GM12872 (cell line): Measurements from ENCODE around the gene CTIF.

Experiments
- TF ChIP-seq, protein P1 (sequence below): IDR thresholded peaks from 3 replicates; pipeline ENCODE4 v1.5.1; 2011; ENCODE audit warnings: low read depth, mild to moderate bottlenecking, low read length, moderate library complexity; ENCODE audit not compliant: insufficient read depth

CTIF gene

DNA sequence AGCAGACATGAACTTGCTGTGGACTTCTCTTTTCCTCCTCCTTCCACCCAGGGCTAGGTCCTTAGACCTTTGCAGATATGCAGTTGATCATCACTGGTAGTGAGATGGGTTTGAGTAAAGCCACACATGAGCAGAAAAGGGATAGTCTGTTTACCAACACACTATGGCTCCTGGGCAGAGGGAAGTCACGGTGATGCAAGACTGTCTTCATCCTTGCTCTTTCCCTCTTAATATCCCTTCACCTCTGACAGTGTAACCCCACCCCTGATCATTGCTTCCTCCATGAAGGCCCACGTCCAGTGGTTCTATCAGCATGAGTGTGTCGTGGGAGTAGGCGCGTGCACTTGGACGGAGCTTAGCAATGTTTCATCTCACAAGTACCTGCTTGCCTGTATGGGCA is 223.2 kb downstream of the CTIF start:
- TF ChIP-seq, protein P1, sequence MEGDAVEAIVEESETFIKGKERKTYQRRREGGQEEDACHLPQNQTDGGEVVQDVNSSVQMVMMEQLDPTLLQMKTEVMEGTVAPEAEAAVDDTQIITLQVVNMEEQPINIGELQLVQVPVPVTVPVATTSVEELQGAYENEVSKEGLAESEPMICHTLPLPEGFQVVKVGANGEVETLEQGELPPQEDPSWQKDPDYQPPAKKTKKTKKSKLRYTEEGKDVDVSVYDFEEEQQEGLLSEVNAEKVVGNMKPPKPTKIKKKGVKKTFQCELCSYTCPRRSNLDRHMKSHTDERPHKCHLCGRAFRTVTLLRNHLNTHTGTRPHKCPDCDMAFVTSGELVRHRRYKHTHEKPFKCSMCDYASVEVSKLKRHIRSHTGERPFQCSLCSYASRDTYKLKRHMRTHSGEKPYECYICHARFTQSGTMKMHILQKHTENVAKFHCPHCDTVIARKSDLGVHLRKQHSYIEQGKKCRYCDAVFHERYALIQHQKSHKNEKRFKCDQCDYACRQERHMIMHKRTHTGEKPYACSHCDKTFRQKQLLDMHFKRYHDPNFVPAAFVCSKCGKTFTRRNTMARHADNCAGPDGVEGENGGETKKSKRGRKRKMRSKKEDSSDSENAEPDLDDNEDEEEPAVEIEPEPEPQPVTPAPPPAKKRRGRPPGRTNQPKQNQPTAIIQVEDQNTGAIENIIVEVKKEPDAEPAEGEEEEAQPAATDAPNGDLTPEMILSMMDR = no peak

DNA sequence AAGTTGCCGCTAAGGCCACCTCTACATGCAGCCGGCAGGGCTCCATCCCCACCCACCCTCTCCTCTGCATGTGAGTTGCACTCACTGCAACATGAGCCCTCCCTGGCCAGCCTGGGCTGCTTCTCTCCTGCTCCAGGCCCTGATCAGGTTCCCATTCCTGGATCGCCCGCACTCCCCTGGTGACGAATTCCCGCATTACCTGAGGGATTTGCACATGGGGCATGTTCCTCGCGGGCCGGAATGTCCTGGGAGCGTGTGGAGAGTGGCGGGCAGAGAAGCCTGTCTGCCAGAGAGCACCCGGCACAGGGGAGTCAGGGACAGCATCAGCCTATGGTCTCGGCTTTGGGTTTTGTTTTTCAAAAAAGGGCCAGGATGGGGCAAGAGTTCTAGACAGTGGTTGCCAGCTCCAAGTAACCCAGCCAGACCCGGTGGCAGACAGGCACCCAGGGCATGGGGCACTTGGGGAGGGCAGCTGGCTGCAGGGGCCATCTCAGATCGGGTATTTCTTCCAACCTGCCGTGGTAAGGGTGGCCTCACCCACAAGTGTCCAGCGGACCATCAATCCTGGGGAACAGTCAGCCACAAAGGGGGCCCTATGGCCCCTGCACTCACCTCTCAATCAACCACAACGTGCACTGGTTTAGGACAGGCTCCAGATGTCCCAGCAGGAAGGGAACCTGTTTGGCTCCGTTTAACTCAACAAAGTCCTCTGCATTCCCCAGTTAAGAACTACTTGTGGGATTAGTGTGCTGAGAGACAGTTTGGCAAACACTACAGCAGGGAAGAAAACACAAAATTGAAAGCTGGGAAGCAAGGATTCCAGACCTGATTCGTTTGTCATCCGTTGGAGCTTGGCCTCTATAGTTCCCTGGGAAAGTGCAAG is 224.2 kb downstream of the CTIF start:
- TF ChIP-seq, protein P1 = no peak

DNA sequence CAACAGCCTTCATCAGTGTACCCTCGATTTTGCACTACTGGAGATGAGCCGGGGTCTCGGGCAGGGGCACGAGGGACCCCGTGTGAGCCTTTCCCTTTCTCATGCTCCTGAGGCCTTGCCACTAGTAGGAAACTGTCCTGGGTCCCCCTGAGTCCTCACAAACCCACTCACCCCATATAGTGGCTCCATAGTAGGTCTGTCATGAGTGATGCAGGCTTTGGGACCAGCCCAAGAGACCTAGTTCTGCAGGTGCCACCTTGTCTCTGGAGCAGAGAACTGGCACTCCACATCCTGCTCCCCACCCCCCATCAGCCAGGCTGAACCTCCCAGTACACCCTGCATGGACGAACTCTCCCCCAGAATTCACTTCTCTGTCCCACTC is 224.9 kb downstream of the CTIF start:
- TF ChIP-seq, protein P1 = no peak

DNA sequence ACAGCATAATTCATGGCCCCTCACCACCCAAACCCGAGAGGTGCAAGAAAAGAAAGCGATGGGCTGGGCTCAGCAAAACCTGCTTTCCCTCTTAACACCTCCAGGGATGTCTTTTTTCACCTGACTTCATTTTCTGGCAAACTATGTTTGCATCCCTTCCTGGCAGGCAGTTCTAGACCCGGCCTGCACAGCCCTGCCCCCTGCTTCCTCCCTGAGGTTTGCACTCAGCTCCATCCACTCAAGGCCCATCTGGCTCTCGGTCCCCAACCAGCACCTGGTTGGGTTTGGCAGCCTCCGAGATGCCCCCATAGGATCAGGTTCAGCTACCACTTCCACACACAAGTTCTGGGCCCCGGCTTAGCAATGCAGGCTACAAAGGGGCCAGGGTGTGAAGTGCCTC is 226.2 kb downstream of the CTIF start:
- TF ChIP-seq, protein P1 = no peak

- TF ChIP-seq, protein P1 = no peak
Measured at GRCh38 chr18:48766026-48766425, 227.2 kb downstream of the CTIF start.

DNA sequence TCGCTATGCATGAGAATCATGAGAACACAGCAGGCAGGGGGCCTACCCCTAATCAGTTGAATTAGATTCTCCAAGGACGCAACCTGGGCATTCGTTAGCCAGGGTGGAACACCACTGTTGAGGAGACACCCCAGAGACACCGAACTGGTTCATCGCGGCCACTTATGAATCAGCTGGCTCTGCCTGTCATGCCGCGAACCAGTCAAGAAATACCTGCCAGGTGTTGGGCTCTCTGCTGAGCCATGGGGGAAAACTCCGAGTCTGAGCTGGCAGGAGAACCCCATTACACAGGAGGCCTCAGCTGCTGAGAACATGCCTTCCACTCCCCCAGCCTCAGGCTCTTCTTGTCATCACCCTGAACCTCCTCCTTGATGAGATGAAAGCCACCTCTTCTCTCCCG is 227.7 kb downstream of the CTIF start:
- TF ChIP-seq, protein P1 = no peak

DNA sequence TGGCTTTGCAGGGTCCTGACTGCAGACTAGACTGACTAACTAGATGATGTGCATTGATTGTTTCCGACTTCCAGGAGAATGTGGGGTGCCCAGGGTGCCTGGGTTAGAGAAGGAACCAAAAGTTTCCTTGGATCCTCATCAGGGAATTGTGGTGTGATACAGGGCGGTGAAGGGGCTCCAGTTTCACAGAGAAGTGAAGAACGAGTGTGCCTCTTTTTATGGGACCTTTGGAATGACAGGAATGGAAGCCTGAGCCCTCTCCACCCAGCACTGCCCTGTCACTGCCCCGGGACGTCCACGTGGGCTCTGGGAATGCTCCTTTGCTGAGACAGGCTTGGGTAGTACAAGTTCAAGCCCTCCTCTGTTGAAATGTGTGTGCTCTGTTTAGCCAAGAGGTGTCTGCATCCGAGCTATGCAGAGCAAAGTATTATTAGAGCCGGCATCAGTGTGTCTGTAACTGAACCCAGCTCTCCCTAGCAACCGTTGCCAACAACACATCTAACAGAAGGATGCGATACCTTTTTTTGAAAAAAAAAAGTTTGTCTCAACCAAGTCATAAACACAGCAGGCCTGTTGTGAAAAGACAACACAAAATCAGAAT is 228.4 kb downstream of the CTIF start:
- TF ChIP-seq, protein P1 = no peak
